NCI-H2227 treated with DMSO at 0.1 percent for 48 hours (cell line): ENCODE data around the gene MTHFSD.

Experiments
- DNase-seq: peaks from one replicate; lab custom pipeline; 2025; lab: John Stamatoyannopoulos, UW

MTHFSD gene

DNA sequence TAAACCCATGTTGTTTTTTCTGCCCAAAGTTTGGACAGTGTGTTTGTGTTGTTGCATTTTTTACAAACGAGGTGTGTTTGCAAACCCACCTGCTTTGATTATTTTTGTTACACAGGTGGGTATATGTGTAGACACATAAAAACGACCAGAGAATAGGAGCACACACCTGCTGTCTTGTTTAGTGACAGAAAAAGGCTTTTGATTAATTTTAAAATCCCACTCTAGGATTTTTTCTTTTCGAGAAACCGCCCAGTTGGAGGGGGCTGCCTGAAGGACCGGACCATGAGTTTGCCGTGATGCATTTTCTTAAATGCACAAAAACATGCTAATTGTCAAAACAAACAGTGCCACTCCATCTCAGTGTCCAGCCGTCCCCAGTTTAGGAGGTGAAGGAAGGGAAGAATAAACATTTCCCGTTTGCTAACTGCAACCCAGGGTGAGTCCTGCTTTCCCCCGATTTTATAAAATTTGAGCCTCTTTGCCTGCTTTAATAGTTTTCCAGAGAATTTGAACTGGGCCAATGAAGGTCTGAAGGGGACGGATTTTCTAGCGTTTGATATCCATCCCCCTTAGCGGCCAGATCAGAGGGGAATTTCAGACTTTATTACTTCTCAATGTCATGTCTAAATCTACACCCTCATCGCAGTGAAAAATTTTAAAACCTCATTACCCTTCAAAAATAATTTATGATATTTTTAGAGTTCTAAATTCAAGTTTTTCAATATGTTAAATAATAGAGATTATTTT lies 14.8 kb upstream of the MTHFSD start:
- DNase-seq, result no peak

DNA sequence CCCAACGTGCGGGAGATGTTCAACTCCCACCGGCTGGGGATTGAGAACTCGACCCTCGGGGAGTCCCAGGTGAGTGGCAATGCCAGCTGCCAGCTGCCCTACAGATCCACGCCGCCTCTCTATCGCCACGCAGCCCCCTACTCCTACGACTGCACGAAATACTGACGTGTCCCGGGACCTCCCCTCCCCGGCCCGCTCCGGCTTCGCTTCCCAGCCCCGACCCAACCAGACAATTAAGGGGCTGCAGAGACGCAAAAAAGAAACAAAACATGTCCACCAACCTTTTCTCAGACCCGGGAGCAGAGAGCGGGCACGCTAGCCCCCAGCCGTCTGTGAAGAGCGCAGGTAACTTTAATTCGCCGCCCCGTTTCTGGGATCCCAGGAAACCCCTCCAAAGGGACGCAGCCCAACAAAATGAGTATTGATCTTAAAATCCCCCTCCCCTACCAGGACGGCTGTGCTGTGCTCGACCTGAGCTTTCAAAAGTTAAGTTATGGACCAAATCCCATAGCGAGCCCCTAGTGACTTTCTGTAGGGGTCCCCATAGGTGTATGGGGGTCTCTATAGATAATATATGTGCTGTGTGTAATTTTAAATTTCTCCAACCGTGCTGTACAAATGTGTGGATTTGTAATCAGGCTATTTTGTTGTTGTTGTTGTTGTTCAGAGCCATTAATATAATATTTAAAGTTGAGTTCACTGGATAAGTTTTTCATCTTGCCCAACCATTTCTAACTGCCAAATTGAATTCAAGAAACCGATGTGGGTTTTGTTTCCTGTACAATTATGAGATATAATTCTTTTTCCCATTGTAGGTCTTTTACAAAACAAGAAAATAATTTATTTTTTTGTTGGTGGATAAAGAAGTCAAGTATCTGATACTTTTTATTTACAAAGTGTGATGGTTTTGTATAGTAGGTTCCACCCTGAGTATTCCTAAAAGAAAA lies 13.9 kb upstream of the MTHFSD start:
- no peak for DNase-seq

DNA sequence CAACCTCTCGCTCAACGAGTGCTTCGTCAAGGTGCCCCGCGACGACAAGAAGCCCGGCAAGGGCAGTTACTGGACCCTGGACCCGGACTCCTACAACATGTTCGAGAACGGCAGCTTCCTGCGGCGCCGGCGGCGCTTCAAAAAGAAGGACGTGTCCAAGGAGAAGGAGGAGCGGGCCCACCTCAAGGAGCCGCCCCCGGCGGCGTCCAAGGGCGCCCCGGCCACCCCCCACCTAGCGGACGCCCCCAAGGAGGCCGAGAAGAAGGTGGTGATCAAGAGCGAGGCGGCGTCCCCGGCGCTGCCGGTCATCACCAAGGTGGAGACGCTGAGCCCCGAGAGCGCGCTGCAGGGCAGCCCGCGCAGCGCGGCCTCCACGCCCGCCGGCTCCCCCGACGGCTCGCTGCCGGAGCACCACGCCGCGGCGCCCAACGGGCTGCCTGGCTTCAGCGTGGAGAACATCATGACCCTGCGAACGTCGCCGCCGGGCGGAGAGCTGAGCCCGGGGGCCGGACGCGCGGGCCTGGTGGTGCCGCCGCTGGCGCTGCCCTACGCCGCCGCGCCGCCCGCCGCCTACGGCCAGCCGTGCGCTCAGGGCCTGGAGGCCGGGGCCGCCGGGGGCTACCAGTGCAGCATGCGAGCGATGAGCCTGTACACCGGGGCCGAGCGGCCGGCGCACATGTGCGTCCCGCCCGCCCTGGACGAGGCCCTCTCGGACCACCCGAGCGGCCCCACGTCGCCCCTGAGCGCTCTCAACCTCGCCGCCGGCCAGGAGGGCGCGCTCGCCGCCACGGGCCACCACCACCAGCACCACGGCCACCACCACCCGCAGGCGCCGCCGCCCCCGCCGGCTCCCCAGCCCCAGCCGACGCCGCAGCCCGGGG lies 12.9 kb upstream of the MTHFSD start:
- no peak for DNase-seq

DNA sequence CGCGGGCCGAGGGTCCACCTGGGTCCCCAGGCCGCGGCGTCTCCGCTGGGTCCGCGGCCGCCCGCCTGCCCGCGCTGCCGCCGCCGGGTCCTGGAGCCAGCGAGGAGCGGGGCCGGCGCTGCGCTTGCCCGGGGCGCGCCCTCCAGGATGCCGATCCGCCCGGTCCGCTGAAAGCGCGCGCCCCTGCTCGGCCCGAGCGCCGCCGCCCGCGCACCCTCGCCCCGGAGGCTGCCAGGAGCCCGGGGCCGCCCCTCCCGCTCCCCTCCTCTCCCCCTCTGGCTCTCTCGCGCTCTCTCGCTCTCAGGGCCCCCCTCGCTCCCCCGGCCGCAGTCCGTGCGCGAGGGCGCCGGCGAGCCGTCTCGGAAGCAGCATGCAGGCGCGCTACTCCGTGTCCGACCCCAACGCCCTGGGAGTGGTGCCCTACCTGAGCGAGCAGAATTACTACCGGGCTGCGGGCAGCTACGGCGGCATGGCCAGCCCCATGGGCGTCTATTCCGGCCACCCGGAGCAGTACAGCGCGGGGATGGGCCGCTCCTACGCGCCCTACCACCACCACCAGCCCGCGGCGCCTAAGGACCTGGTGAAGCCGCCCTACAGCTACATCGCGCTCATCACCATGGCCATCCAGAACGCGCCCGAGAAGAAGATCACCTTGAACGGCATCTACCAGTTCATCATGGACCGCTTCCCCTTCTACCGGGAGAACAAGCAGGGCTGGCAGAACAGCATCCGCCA lies 12.1 kb upstream of the MTHFSD start:
- DNase-seq, result no peak

DNA sequence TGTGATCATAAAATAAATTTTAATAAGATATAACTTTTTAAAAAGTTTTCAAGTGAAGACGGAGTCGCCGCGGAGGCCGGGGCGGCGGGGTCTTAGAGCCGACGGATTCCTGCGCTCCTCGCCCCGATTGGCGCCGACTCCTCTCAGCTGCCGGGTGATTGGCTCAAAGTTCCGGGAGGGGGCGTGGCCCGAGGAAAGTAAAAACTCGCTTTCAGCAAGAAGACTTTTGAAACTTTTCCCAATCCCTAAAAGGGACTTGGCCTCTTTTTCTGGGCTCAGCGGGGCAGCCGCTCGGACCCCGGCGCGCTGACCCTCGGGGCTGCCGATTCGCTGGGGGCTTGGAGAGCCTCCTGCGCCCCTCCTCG lies 11.5 kb upstream of the MTHFSD start, which contains the start of gene FOXC2:
Gene FOXC2 (plus strand): TSS at position 229 of the 365 bp plus-strand sequence. CDS start 507 bp downstream, outside the sequence.
- DNase-seq, result no peak

DNA sequence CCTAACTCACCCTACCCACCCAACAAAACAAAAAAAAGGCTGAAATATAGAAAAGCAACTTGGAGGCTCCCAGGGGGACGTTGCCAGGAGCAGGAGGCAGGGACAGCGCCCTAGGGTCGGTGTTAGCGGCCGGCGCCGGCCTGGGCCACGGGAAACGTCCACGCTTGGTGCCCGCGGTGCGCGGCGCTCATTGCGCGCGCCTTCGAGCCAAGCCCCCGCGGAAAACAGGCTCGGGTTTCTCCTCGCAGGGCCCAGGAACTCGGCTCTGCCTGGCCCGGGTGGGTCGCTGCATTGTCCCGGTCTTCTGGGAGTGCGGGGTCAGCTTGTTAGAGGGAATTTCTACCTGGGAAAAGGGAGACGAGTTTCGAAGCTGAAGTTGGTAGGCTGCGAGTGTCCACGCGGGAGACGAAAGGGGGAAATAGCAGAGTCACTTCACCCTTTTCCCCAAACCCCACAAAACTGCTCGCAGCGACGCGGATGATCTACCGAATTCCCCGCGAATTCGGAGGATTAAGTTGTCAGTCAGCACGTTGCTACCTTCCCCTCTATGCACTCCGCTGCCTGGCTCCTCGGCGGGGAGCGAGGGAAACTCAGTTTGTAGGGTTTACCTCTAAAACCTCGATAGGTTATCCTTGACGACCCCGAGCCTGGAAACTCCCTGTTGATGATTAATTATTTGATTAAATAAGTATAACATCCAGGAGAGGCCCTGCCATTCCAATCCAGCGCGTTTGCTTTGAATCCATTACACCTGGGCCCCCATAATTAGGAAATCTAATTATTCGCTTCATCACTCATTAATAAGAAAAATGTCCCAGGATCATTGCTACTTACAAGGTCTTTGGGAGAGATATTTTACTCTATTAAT lies 10.8 kb upstream of the MTHFSD start:
- no peak for DNase-seq

DNA sequence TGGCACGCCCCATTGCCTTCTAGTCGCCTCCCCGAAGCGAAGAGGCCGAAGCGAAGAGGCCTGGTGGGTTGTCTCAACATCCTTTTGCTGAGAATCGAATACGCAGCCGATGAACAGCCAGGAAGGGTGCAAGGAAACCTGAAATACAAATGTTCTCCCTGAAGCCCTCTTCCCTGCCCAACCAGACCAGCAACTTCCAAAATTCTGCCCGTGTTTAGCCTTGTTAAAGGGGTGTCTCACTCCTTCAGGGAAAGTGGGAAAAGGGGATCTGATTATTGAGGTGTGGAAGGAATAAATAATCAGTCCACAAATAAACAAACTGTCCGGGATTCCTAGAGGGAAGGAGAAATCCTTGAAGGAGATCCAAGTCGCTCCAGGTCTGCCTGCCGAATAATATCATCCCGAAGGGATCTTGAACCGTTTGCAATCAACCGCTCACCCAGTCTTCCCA lies 10.2 kb upstream of the MTHFSD start:
- DNase-seq, result no peak

DNA sequence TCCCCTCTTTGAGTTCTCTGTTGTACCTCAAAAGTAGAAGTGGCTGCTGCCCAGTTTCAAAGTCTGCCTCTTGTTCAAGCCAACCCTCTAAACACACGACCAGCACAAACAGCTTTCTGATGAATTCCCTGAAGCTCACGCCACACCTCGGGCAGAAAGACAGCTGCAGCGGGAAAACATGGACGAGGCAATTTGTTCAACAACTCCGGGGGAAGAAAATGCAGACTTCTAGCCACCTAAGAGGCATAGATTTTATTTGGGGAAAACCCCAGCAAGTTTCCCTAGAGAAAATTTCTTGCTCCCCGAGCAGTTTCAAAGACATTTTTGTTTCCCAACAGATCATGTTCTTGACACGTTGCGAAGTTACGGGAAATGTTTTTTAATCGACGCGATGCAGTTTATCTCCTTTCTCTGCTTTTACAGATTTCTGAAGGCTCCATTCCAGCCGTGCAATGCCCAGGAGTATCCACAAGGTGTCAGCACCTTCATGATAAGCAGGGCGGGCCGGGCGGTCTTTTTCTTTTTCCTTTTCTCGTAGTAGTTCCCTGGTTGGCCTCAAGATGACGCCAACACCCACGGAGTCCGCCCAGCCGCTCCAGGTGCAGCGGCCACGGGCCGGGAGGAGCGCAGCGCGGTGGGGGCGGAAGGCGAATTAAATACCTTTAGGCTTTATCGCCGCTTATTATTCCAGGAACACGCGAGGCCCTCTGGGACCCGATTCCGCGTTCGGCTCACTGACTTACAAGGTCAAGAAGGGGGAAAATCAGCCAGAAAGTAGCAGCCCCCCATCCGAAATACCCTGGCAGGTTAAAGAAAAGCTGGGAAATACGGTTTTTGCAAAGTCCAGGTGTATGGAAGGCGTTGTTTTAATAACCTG lies 8.7 kb upstream of the MTHFSD start:
- DNase-seq, result peak; percentile 66

DNA sequence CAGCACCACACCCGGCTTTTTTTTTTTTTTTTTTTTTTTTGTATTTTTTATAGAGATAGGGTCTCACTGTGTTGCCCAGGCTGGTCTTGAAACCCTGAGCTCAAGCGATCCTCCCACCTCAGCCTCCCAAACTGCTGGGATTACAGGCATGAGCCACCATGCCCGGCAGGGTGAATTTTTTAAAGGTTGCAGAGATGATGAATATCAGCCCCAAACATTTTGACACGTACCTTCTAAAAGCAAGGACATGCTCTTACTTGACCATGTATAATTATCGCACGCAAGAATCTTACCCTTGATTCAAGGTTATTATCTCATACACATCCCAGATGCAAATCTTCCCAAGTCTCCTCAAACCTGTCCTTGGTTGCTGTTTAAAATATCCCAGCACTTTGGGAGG lies 7.3 kb upstream of the MTHFSD start:
- no peak for DNase-seq

DNA sequence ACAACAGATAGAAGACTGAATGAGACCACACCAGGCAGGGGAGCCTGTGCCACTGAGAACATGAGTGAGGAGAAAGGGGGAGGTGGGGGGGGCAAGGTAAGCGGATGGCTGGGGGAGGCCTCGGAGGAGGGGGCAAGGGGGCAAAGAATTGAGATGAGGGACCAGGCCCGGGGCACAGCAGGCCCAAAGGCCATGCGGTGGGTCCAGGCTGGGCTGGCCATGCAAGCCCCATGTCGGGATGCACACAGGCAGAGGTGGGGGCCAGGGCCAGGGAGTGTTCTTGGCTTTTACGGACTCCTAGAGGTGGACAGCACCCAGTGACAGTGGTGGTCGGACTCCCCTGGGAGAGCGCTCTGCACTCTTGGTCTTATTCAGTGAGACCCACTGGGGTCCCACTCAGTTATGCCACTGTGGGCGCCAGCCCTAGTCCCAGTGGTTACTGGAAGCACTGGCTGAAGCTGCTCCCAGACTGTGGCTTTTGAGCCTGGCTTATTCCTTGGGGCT lies 4.8 kb upstream of the MTHFSD start:
- no peak for DNase-seq

DNA sequence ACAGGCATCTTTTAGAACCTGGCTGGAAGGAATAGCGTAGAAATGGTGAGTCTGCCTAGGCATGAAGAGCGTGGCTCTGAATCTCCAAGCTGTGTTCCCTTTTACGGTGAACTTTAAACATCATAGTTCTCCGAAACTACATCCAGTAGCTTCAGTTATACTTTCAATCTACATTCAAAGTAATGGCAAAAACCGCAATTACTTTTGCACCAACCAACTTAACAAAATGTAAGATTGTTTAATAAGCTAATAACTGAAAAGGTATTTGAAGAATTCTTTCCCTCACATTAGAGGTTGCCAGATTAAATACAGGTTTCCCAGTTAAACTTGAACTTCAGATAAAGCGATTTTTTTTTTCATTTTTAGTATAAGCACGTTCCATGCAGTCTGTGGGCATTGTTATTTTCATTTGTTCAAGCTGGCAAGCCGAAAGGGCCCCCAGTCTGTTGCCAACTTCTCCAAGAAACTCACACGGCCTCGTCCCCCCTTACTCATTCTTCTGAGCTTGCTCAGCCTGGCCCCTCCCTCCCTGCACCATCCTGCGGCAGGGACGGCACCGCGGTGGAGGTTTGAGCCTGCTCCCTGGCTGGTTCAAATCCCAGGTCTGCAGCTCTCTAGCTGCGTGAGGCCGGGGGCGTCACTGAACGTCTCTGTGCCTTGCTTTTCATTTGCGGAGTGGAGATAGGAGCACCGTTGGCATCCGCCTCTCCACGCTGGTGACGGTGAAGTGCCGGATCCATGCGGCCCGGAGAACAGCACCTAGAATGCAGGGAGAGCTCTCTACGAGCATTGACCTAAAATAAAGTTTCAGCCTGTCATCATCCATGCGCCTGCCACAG lies 3.5 kb upstream of the MTHFSD start:
- DNase-seq, result no peak

DNA sequence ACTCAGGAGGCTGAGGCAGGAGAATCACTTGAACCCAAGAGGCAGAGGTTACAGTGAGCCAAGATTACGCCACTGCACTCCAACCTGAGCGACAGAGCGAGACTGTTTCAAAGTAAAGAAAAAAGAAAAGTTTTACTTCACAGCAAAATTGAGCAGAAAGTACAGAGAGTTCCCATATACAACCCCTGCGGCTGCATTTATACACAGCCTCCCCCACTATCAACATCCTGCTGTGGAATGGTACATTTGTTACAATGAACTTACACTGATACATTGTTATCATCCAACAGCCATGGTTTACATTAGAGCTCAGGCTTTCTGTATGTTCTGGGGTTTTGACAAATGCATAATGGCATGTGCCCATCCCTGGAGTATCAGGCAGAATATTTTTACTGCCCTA lies 2.6 kb upstream of the MTHFSD start:
- DNase-seq, result no peak

DNA sequence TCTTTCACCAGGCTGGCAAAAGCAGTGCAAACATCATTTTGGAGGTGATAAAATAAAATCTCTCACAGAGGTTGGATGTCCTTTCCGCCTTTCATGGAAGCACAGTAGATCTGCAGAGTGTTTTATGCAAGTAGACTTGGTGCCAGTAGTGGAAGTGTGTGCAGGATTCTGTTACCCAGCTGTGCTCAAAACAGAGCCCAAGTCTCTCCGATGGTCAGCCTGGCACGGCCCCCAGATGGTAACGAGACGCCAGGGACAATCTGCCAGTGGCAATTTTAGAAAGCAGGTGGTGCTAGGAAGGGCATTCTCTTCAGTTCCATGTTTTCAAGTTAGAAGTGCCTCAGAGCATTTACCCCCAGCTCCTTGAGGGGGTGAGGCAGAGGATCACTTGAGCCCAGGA lies 1.5 kb upstream of the MTHFSD start:
- DNase-seq, result no peak

DNA sequence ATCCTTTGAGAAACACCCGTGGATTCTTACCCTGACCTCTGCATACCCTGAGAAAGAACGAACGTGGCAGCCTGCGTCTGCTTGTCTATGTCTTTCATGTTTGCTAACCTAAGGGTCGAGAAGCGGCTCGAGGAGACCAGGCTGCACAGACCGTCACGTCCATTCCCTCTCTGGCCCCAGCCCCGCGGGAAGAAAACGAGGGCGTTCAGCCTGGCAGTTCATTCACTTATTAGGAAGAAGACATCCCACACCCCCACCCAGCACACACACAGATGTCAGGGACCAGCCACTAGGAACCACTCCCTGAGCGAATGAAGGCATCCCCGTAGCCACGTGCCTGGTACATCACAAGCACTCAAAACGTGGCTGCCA lies 655 bp upstream of the MTHFSD start:
- DNase-seq, result no peak

DNA sequence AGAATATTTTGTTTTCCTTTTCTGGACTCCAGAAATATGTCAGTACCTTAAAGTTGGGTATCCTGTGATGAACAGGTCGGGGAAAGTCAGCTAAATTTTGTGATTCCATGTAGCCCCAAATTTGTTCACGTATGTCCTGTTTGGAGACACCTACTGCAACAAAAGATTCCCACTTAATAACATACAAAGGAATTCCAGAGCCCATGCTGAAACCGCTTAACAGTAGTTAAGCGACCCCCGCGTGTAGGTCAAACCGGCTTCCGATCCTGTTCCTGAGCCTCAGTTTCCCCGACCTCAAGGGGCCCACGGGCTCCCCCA lies 477 bp downstream of the MTHFSD start:
- no peak for DNase-seq

DNA sequence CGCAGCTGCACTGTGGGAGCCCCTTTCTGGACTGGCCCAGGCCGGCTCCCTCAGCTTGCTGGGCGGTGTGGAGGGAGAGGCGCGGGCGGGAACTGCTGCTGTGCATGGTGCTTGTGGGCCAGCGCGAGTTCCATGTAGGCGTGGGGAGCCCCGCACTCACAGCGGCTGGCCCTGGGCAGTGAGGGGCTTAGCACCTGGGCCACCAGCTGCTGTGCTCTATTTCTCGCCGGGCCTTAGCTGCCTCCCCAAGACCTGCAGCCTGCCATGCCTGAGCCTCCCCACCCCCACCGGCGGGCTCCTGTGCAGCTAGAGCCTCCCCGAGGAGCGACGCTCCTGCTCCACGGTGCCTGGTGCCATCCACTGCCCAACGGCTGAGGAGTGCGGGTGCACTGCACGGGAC lies 1.7 kb downstream of the MTHFSD start:
- DNase-seq, result no peak

DNA sequence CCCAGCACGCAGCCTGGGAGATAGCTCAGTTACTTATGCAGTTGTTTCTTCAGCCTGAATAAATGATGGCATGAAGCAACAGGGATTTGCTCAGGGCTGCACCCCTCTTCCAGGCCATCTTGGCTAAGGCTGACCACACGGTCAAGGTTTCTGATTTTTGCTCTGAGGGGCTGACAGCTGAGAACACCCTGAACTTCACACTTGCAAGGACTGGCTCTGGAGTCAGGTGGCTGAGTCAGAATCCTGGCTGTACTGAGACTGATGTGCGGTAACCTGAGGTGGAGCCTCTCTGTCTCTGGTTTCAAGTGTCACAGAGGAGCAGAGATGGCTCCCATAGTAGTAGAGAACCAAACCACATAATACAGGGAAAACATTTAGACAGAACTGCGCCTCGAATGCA lies 4.8 kb downstream of the MTHFSD start:
- DNase-seq, result no peak

DNA sequence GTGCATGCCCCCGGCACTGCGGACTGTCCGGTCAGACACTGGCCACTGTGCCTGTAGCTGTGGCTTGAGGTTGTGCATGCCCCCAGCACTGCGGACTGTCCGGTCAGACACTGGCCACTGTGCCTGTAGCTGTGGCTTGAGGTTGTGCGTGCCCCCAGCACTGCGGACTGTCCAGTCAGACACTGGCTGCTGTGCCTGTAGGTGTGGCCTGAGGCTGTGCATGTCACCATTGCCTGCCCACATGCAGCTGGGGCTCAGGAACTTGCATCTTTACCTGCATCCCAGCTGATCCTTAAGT lies 5.2 kb downstream of the MTHFSD start:
- no peak for DNase-seq
